Measurements from ENCODE around the gene RAG1. TPM values are rescaled to one million over a fixed set of nuclear protein-coding genes. Genes with fewer than 3 reads are reported as not detected.

RAG1 gene
- total and polyA plus RNA-seq, 2 donors from 2014 or later: 1.4 to 1.9 TPM

DNA sequence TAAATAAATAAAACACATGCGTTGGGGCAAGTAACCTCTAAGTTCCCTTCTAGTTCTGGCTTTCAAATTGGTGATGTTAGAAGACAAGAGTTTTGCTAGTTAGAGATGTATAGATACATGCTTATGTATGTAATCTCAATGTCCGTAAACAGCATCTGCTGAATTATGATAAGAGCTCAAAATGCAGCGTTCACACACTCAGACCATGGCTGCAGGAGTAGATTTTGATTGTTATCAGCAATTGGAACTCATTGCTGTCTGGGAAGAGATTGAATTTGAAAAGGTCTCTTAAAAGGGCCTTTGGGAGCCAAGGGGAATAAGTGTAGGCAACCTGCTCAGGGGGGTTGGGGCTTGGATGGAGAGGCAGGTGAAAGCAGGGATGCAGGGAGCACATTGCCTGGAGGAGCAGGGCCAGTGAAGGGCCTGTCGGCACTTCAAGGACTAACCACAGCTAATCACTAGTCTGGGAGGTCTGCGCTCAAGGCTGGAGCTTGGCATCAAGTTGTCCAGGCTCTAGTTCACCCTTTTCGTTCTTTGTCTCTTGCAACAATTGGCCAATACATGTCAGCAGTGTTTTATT, 2.7 kb upstream of the RAG1 start:
- no peak overlapping the region for H3K27ac ChIP-seq (ENCODE audit: low read depth in 2 of 2, low read length in 2 of 2)
- H3K9ac ChIP-seq (ENCODE audit: low read length in 3 of 3): peak overlapping the region in 1 of 3 donors; percentile 8
- intact Hi-C loops (cut with DNase I): loop anchor here (10.0 kb wide), 1 partner anchor 110 kb away; no protein-coding TSS in a partner anchor

GRCh38 chr11:36566407-36567053, 1.3 kb upstream of the RAG1 start:
- Histone ChIP-seq H3K27me3 (ENCODE audit: control insufficient read depth, insufficient read depth, low read length) (no peaks in the 10 kb centered on the region), H3K9ac (ENCODE audit: low read length in 3 of 3) (no peak overlapping the region), H3K9me3 (ENCODE audit: control insufficient read depth in 2 of 3, insufficient read depth in 1 of 3, low read length in 3 of 3) (no peaks in the 10 kb centered on the region), H3K4me3 (ENCODE audit: low read length in 3 of 3) (no peak overlapping the region), H3K27ac (ENCODE audit: low read depth in 2 of 2, low read length in 2 of 2) (no peak overlapping the region), H3K4me1 (ENCODE audit: control insufficient read depth in 2 of 3, insufficient read depth in 2 of 3, low read depth in 1 of 3, low read length in 3 of 3) (no peaks in the 10 kb centered on the region), H3K36me3 (ENCODE audit: control insufficient read depth in 2 of 3, insufficient read depth in 3 of 3, low read length in 3 of 3) (no peaks in the 10 kb centered on the region)
- no peak for FAIRE-seq
- DNase-seq: no peak
- TF ChIP-seq, protein P1, sequence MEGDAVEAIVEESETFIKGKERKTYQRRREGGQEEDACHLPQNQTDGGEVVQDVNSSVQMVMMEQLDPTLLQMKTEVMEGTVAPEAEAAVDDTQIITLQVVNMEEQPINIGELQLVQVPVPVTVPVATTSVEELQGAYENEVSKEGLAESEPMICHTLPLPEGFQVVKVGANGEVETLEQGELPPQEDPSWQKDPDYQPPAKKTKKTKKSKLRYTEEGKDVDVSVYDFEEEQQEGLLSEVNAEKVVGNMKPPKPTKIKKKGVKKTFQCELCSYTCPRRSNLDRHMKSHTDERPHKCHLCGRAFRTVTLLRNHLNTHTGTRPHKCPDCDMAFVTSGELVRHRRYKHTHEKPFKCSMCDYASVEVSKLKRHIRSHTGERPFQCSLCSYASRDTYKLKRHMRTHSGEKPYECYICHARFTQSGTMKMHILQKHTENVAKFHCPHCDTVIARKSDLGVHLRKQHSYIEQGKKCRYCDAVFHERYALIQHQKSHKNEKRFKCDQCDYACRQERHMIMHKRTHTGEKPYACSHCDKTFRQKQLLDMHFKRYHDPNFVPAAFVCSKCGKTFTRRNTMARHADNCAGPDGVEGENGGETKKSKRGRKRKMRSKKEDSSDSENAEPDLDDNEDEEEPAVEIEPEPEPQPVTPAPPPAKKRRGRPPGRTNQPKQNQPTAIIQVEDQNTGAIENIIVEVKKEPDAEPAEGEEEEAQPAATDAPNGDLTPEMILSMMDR (IDR thresholded peaks at IDR 0.05; ENCODE audit: borderline replicate concordance, extremely low read depth, insufficient read depth): no peak
- intact Hi-C loops (cut with DNase I): loop anchor here (10.0 kb wide), 1 partner anchor 108 kb away; no protein-coding TSS in a partner anchor

More for the DNA sequence above, 2.7 kb upstream of the RAG1 start:
- H3K4me3 ChIP-seq (ENCODE audit: low read length in 3 of 3): peak overlapping the region in 2 of 3 donors; percentile 57 to 58
- FAIRE-seq (no peak), DNase-seq (no peak)
- H3K9me3 ChIP-seq (ENCODE audit: control insufficient read depth in 2 of 3, insufficient read depth in 1 of 3, low read length in 3 of 3): no peaks in the 10 kb centered on the region
- no peaks in the 10 kb centered on the region for H3K4me1 ChIP-seq (ENCODE audit: control insufficient read depth in 2 of 3, insufficient read depth in 2 of 3, low read depth in 1 of 3, low read length in 3 of 3)
- H3K27me3 ChIP-seq (ENCODE audit: control insufficient read depth, insufficient read depth, low read length): no peaks in the 10 kb centered on the region
- no peaks in the 10 kb centered on the region for H3K36me3 ChIP-seq (ENCODE audit: control insufficient read depth in 2 of 3, insufficient read depth in 3 of 3, low read length in 3 of 3)
- TF ChIP-seq, protein P1 (IDR thresholded peaks at IDR 0.05; ENCODE audit: borderline replicate concordance, extremely low read depth, insufficient read depth): no peak

GRCh38 chr11:36569095-36569494, 1.3 kb downstream of the RAG1 start:
- no peak overlapping the region for H3K27ac ChIP-seq (ENCODE audit: low read depth in 2 of 2, low read length in 2 of 2)
- TF ChIP-seq, protein P1 (IDR thresholded peaks at IDR 0.05; ENCODE audit: borderline replicate concordance, extremely low read depth, insufficient read depth): no peak
- no peaks in the 10 kb centered on the region for H3K4me1 ChIP-seq (ENCODE audit: control insufficient read depth in 2 of 3, insufficient read depth in 2 of 3, low read depth in 1 of 3, low read length in 3 of 3)
- no peak for FAIRE-seq
- H3K27me3 ChIP-seq (ENCODE audit: control insufficient read depth, insufficient read depth, low read length): no peaks in the 10 kb centered on the region
- no peaks in the 10 kb centered on the region for H3K9me3 ChIP-seq (ENCODE audit: control insufficient read depth in 2 of 3, insufficient read depth in 1 of 3, low read length in 3 of 3)
- no peak for DNase-seq
- H3K9ac ChIP-seq (ENCODE audit: low read length in 3 of 3): no peak overlapping the region
- no peak overlapping the region for H3K4me3 ChIP-seq (ENCODE audit: low read length in 3 of 3)
- intact Hi-C loops (cut with DNase I): loop anchor here (10.0 kb wide), 1 partner anchor 106 kb away; no protein-coding TSS in a partner anchor
- H3K36me3 ChIP-seq (ENCODE audit: control insufficient read depth in 2 of 3, insufficient read depth in 3 of 3, low read length in 3 of 3): no peaks in the 10 kb centered on the region
